Measurements from ENCODE around the gene MDM2. TPM values are rescaled to one million over a fixed set of nuclear protein-coding genes. Genes with fewer than 3 reads are reported as not detected.
"Not testable (repeated sequence)": the region's sequence is repeated elsewhere in the genome, so short reads cannot be mapped to it uniquely, and the experiment has no call there.

MDM2 gene
- total RNA-seq, 1 experiment from 2014 or later: 118 TPM

DNA sequence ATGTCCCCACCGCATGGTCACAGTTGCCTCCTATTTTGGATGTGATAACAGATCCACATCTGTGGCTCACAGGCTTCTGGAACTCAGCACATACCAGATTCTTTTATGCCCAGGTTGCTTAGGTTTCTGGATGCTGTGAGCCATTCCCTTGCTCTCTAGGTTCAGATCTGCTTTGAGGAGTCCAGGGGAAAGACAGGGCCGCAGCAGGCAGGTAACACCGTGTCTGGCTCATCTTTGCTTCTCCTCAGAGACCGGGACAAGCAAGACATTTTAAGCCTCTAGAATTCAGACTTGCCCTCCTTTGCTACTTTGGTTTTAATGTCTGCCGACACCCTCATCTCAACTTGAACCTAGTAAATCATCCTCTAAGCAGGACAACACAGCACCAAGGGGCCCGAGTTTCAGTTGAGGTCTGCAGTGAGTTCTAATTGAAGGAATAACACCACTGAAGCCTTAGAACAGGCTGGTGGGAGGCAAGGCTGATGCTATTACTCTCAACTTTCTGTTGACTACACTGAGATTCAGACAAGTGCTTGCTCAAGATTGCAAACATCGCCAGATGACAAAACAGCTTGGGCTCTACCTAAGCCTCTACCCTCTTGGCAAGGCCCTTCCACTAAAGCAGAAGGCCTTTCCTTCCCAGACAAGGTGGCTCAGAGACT is 55.3 kb downstream of the MDM2 start:
- ChIA-PET POLR2A (no interaction called here), CTCF (interaction anchor here (0.7 kb wide), 1 partner anchor 68 kb away, joined by 4 read pairs; no protein-coding TSS in a partner anchor)
- no peaks in the 10 kb centered on the region for H3K4me1 ChIP-seq
- TF ChIP-seq, protein P1, sequence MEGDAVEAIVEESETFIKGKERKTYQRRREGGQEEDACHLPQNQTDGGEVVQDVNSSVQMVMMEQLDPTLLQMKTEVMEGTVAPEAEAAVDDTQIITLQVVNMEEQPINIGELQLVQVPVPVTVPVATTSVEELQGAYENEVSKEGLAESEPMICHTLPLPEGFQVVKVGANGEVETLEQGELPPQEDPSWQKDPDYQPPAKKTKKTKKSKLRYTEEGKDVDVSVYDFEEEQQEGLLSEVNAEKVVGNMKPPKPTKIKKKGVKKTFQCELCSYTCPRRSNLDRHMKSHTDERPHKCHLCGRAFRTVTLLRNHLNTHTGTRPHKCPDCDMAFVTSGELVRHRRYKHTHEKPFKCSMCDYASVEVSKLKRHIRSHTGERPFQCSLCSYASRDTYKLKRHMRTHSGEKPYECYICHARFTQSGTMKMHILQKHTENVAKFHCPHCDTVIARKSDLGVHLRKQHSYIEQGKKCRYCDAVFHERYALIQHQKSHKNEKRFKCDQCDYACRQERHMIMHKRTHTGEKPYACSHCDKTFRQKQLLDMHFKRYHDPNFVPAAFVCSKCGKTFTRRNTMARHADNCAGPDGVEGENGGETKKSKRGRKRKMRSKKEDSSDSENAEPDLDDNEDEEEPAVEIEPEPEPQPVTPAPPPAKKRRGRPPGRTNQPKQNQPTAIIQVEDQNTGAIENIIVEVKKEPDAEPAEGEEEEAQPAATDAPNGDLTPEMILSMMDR (IDR thresholded peaks at IDR 0.05; ENCODE audit: insufficient read depth in 1 of 2, low read depth in 1 of 2, low read length in 1 of 2, severe bottlenecking in 1 of 2, unreplicated experiment in 1 of 2): no peak
- Mint-ChIP-seq H3K4me3 (ENCODE audit: unreplicated experiment) (no peak overlapping the region), H3K27me3 (ENCODE audit: insufficient read depth, unreplicated experiment) (no peaks in the 10 kb centered on the region), H3K36me3 (ENCODE audit: insufficient read depth, unreplicated experiment) (no peaks in the 10 kb centered on the region), H3K9me3 (ENCODE audit: unreplicated experiment) (no peaks in the 10 kb centered on the region), H3K4me1 (ENCODE audit: low read depth, unreplicated experiment) (no peaks in the 10 kb centered on the region), H3K27ac (ENCODE audit: unreplicated experiment) (no peak overlapping the region)
- H3K9me3 ChIP-seq: no peaks in the 10 kb centered on the region
- intact Hi-C loops (cut with micrococcal nuclease; ENCODE audit: unreplicated experiment): no loop called here
- H3K4me3 ChIP-seq (ENCODE audit: low read depth, low read length): no peak overlapping the region
- no peaks in the 10 kb centered on the region for H3K27me3 ChIP-seq (replicated peaks; ENCODE audit: control insufficient read depth, insufficient read depth, low read length)
- no peak for DNase-seq
- BruUV-seq (replicated peaks): no TSS peak
- no peaks in the 10 kb centered on the region for H3K36me3 ChIP-seq (ENCODE audit: control insufficient read depth, insufficient read depth, low read length)

DNA sequence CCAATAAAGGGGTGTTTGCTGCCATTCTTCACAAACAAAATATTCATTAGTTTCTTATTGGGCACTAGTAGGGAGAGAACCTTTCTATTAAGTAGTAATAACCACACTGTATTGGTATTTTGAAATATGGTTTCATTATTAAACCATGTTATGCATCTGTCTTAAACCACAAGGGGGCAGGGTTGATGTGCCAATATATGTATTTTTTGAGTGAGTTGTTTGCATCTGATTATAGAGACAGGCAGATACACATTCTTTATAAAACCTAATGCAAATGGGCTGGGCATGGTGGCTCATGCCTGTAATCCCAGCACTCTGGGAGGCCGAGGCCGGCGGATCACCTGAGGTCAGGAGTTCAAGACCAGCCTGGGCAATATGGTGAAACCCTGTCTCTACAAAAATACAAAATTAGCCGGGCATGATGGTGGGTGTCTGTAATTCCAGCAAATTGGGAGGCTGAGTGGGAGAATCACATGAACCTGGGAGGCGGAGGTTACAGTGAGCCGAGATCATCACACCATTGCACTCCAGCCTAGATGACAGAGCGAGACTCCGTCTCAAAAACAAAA is 56.0 kb downstream of the MDM2 start:
- BruUV-seq (replicated peaks); H3K4me3 Mint-ChIP-seq (ENCODE audit: unreplicated experiment); H3K4me3 ChIP-seq (ENCODE audit: low read depth, low read length); H3K9me3 Mint-ChIP-seq (ENCODE audit: unreplicated experiment); H3K4me1 Mint-ChIP-seq (ENCODE audit: low read depth, unreplicated experiment); H3K4me1 ChIP-seq; H3K27me3 Mint-ChIP-seq (ENCODE audit: insufficient read depth, unreplicated experiment); CTCF ChIA-PET; H3K36me3 Mint-ChIP-seq (ENCODE audit: insufficient read depth, unreplicated experiment); POLR2A ChIA-PET; H3K36me3 ChIP-seq (ENCODE audit: control insufficient read depth, insufficient read depth, low read length); H3K9me3 ChIP-seq; H3K27me3 ChIP-seq (replicated peaks; ENCODE audit: control insufficient read depth, insufficient read depth, low read length); H3K27ac Mint-ChIP-seq (ENCODE audit: unreplicated experiment): not testable (repeated sequence)
- intact Hi-C loops (cut with micrococcal nuclease; ENCODE audit: unreplicated experiment): loop anchor here (1.0 to 2.0 kb wide), 2 partner anchors 206 to 293 kb away; no protein-coding TSS in a partner anchor
- TF ChIP-seq, protein P1 (IDR thresholded peaks at IDR 0.05; ENCODE audit: insufficient read depth in 1 of 2, low read depth in 1 of 2, low read length in 1 of 2, severe bottlenecking in 1 of 2, unreplicated experiment in 1 of 2): peak; percentile 34 to 54
- DNase-seq: peak in 1 of 2 experiments; percentile 54

DNA sequence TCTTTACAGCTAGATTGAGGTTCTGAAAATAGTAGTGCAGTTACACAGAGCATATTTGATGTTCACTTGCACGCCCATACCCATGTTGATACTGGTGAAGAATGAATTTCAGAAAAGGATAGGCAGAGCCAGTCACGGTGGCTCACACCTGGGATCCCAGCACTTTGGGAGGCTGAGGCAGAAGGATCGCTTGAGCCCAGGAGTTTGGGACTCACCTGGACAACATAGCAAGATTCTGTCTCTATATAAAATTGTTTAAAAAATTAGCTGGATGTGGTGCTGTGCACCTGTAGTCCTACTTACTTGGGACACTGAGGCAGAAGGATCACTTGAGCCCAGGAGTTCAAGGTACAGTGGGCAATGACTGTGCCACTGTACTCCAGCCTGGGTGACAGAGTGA is 56.6 kb downstream of the MDM2 start:
- H3K36me3 Mint-ChIP-seq (ENCODE audit: insufficient read depth, unreplicated experiment): no peaks in the 10 kb centered on the region
- H3K4me1 Mint-ChIP-seq (ENCODE audit: low read depth, unreplicated experiment): no peaks in the 10 kb centered on the region
- Histone ChIP-seq H3K27me3 (replicated peaks; ENCODE audit: control insufficient read depth, insufficient read depth, low read length) (no peaks in the 10 kb centered on the region), H3K9me3 (no peaks in the 10 kb centered on the region), H3K4me3 (ENCODE audit: low read depth, low read length) (no peak overlapping the region), H3K36me3 (ENCODE audit: control insufficient read depth, insufficient read depth, low read length) (no peaks in the 10 kb centered on the region), H3K4me1 (no peaks in the 10 kb centered on the region)
- ChIA-PET CTCF (no interaction called here), POLR2A (no interaction called here)
- no peak overlapping the region for H3K4me3 Mint-ChIP-seq (ENCODE audit: unreplicated experiment)
- no peaks in the 10 kb centered on the region for H3K9me3 Mint-ChIP-seq (ENCODE audit: unreplicated experiment)
- BruUV-seq (replicated peaks): no TSS peak
- H3K27me3 Mint-ChIP-seq (ENCODE audit: insufficient read depth, unreplicated experiment): no peaks in the 10 kb centered on the region
- no peak for DNase-seq
- intact Hi-C loops (cut with micrococcal nuclease; ENCODE audit: unreplicated experiment): loop anchor here (1.0 to 2.0 kb wide), 2 partner anchors 206 to 292 kb away; no protein-coding TSS in a partner anchor
- H3K27ac Mint-ChIP-seq (ENCODE audit: unreplicated experiment): no peak overlapping the region
- TF ChIP-seq, protein P1 (IDR thresholded peaks at IDR 0.05; ENCODE audit: insufficient read depth in 1 of 2, low read depth in 1 of 2, low read length in 1 of 2, severe bottlenecking in 1 of 2, unreplicated experiment in 1 of 2): no peak

All from Caco-2 (cell line).